ENCODE measurements around the gene NEDD4.

- TF ChIP-seq CTCF (IDR thresholded peaks at IDR 0.05) (no peak), POLR2A (IDR thresholded peaks at IDR 0.05) (no peak)
Measured at GRCh38 chr15:55869660-55870059, 123.8 kb downstream of the NEDD4 start.
